RWPE1 (cell line): ENCODE measurements around the gene SLC6A9.

Experiments
- CTCF ChIA-PET: fragments of 350-600 bp; sonication (Branson Sonifier 250); formaldehyde crosslinking; extraction: SDS; loops from one replicate; lab custom pipeline; 2021; lab: Yijun Ruan, JAX
- POLR2A ChIA-PET: fragments of 400-600 bp; formaldehyde crosslinking; extraction: SDS; loops from one replicate; lab custom pipeline; 2020; ENCODE audit warnings: antibody characterized with exemption; ENCODE audit not compliant: low non-redundant PET; lab: Yijun Ruan, JAX
- DNase-seq: peaks from one replicate; pipeline ENCODE4 v3.0.0; 2012; ENCODE audit warnings: low spot score
- H3K27ac ChIP-seq: fragments of 450-650 bp; 2 replicates; pipeline ENCODE4 v1.5.1; 2017
- TF ChIP-seq, protein P1 (sequence below): fragments of 450-650 bp; conservative IDR thresholded peaks from 2 replicates; pipeline ENCODE4 v1.5.1; 2017; ENCODE audit warnings: low read depth, mild to moderate bottlenecking

Gene SLC6A9

DNA sequence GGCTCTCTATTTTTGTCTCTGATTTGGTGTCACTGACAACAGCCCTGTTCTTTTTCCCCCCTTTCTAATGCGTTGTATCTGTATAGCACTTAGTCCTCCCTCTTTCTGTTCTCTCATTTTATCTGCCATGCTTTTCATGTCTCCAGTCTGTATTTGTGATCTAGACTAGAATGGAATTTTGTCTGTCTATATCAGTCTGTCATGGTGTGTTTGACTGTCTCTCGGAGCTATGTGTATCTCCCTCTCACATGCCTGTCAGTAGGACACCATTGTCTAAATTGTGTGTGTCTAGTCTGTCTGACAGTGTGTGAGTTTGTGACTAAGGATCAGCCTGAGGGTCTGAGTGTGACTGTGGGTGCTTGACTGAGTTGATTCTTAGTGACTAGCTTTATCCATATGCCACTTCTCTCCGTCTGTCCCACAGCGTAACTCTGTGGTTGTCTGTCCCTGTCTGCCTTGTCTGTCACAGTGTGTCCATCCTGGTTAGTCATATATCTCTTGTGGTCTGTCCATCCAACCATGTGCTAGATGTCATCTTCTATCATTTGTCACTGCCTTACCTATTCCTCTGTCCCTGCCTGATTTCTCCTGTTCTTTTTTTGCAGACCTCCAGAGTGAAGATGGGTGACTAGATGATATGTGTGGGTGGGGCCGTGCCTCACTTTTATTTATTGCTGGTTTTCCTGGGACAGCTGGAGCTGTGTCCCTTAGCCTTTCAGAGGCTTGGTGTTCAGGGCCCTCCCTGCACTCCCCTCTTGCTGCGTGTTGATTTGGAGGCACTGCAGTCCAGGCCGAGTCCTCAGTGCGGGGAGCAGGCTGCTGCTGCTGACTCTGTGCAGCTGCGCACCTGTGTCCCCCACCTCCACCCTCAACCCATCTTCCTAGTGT is 53.6 kb downstream of the SLC6A9 start:
- TF ChIP-seq, protein P1, sequence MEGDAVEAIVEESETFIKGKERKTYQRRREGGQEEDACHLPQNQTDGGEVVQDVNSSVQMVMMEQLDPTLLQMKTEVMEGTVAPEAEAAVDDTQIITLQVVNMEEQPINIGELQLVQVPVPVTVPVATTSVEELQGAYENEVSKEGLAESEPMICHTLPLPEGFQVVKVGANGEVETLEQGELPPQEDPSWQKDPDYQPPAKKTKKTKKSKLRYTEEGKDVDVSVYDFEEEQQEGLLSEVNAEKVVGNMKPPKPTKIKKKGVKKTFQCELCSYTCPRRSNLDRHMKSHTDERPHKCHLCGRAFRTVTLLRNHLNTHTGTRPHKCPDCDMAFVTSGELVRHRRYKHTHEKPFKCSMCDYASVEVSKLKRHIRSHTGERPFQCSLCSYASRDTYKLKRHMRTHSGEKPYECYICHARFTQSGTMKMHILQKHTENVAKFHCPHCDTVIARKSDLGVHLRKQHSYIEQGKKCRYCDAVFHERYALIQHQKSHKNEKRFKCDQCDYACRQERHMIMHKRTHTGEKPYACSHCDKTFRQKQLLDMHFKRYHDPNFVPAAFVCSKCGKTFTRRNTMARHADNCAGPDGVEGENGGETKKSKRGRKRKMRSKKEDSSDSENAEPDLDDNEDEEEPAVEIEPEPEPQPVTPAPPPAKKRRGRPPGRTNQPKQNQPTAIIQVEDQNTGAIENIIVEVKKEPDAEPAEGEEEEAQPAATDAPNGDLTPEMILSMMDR, result no peak
- ChIA-PET CTCF (no interaction called here), POLR2A (no interaction called here)
- no peak for DNase-seq
- H3K27ac ChIP-seq, result peak overlapping the region; percentile 94

- CTCF ChIA-PET, result no interaction called here
- TF ChIP-seq, protein P1, result no peak
- POLR2A ChIA-PET, result no interaction called here
These were observed 54.4 kb downstream of the SLC6A9 start for GRCh38 chr1:43976890-43977289.

DNA sequence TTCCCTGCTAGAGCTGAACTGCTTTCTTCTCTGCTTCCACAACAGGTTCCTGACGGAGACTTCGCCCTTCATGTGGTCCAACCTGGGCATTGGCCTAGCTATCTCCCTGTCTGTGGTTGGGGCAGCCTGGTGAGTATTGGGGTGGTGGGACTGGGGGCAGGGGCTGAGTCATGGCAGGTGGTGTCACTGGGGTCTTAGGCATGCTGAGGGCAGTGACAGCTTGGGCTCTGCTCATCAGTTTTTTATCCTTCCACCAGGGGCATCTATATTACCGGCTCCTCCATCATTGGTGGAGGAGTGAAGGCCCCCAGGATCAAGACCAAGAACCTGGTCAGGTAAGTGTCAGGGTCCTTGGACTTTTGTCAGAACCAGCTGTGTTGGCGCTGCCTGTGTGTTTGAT is 55.2 kb downstream of the SLC6A9 start:
- CTCF ChIA-PET, result interaction anchor here (0.8 to 1.2 kb wide), 3 partner anchors 45 to 213 kb away, joined by 3 to 4 read pairs (median 3); no protein-coding TSS in a partner anchor
- POLR2A ChIA-PET, result no interaction called here
- peak overlapping the region; percentile 90 for H3K27ac ChIP-seq

More at GRCh38 chr1:43976890-43977289, 54.4 kb downstream of the SLC6A9 start:
- peak overlapping the region; percentile 90 for H3K27ac ChIP-seq
- DNase-seq, result no peak

GRCh38 chr1:43975249-43975961 is 55.9 kb downstream of the SLC6A9 start:
- POLR2A ChIA-PET, result interaction anchor here (0.5 to 0.7 kb wide), 4 partner anchors 15 to 212 kb away, joined by 3 to 5 read pairs (median 5); no protein-coding TSS in a partner anchor
- DNase-seq, result peak; percentile 37
- TF ChIP-seq, protein P1, result no peak
- H3K27ac ChIP-seq, result peak overlapping the region; percentile 90
- CTCF ChIA-PET, result interaction anchor here (0.6 to 1.2 kb wide), 4 partner anchors 45 to 212 kb away, joined by 3 to 4 read pairs (median 4); no protein-coding TSS in a partner anchor

More for the DNA sequence above, 55.2 kb downstream of the SLC6A9 start:
- TF ChIP-seq, protein P1, result no peak
- DNase-seq, result no peak

GRCh38 chr1:43974443-43975248 is 56.6 kb downstream of the SLC6A9 start, which contains the start of gene ATP6V0B:
ATP6V0B (plus strand) TSS chr1:43974960; CDS start chr1:43975041, 81 bp downstream.
- DNase-seq, result peak; percentile 94
- H3K27ac ChIP-seq, result peak within 1 kb of the TSS; percentile 90
- ChIA-PET POLR2A (interaction anchor here (0.5 to 0.7 kb wide), 2 partner anchors 15 to 30 kb away, joined by 3 to 5 read pairs; no protein-coding TSS in a partner anchor), CTCF (interaction anchor here (1.2 kb wide), 2 partner anchors 40 to 44 kb away, joined by 3 read pairs; no protein-coding TSS in a partner anchor)
- TF ChIP-seq, protein P1, result no peak
